ENCODE data around the gene MAB21L1.

The MAB21L1 gene

DNA sequence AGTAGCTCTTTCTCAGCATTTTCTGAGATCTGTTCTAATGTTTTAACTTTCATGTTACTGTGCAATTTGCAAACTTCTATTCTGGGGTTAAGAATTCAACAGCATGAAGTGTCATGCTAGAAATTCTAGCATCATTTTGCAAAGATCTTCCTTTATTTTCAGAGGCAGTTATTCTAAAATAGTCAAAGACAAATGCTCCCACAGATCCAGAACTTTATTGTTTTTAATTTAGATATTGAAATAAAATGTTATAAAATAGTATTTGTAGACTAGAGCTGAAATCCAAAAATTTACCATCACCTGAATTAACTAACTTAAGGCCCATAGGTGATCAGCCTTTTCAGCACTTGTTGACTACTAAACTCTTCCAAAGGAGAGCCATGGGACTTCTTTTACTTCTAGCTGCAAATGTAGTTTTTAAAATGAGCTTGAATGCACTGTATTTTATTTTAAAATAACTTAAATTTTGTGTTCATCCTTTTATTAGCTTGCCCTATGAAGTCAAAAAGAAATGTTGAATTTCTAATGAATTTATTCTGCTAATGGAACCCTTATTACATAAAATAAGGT lies 3.2 kb downstream of the MAB21L1 start:
- Histone ChIP-seq H2BK5ac (ENCODE audit: low read length) (no peak overlapping the region), H3K79me1 (ENCODE audit: low read length) (no peaks in the 10 kb centered on the region), H4K8ac (ENCODE audit: low read depth, low read length) (no peak overlapping the region), H2AK5ac (ENCODE audit: low read length) (no peak overlapping the region), H3K4me2 (ENCODE audit: low read length) (no peak overlapping the region), H2BK15ac (replicated peaks; ENCODE audit: low read depth) (no peak overlapping the region), H3K4me1 (ENCODE audit: control insufficient read depth, low read depth, low read length) (no peaks in the 10 kb centered on the region), H3K4me3 (ENCODE audit: low read length) (no peak overlapping the region), H2BK120ac (ENCODE audit: low read depth, low read length) (no peak overlapping the region), H3K56ac (ENCODE audit: low read length) (no peak overlapping the region), H3K18ac (ENCODE audit: low read length) (no peak overlapping the region), H4K5ac (ENCODE audit: low read length) (no peak overlapping the region), H3K9ac (ENCODE audit: low read length) (no peak overlapping the region), H3K23ac (ENCODE audit: low read length) (no peak overlapping the region), H3K27ac (ENCODE audit: low read depth, low read length) (no peak overlapping the region), H3K36me3 (ENCODE audit: control insufficient read depth, insufficient read depth, low read length) (no peaks in the 10 kb centered on the region), H3K27me3 (ENCODE audit: insufficient read depth, low read length, poor library complexity) (peaks cover 28% of the 10 kb centered on the region), H3K79me2 (ENCODE audit: control insufficient read depth, insufficient read depth, low read length) (no peaks in the 10 kb centered on the region), H3K4ac (ENCODE audit: low read depth, low read length) (no peak overlapping the region)
- no peak for DNase-seq

GRCh38 chr13:35472323-35472881 lies 4.1 kb downstream of the MAB21L1 start:
- H2BK120ac ChIP-seq (ENCODE audit: low read depth, low read length) = no peak overlapping the region
- no peak overlapping the region for H3K27ac ChIP-seq (ENCODE audit: low read depth, low read length)
- no peak overlapping the region for H2AK5ac ChIP-seq (ENCODE audit: low read length)
- H3K9ac ChIP-seq (ENCODE audit: low read length) = no peak overlapping the region
- no peaks in the 10 kb centered on the region for H3K79me1 ChIP-seq (ENCODE audit: low read length)
- H3K4me1 ChIP-seq (ENCODE audit: control insufficient read depth, low read depth, low read length) = no peaks in the 10 kb centered on the region
- H4K8ac ChIP-seq (ENCODE audit: low read depth, low read length) = no peak overlapping the region
- no peak overlapping the region for H3K4me3 ChIP-seq (ENCODE audit: low read length)
- H3K79me2 ChIP-seq (ENCODE audit: control insufficient read depth, insufficient read depth, low read length) = no peaks in the 10 kb centered on the region
- no peaks in the 10 kb centered on the region for H3K36me3 ChIP-seq (ENCODE audit: control insufficient read depth, insufficient read depth, low read length)
- H3K27me3 ChIP-seq (ENCODE audit: insufficient read depth, low read length, poor library complexity) = peaks cover 23% of the 10 kb centered on the region
- H2BK5ac ChIP-seq (ENCODE audit: low read length) = no peak overlapping the region
- no peak overlapping the region for H3K4ac ChIP-seq (ENCODE audit: low read depth, low read length)
- no peak overlapping the region for H2BK15ac ChIP-seq (replicated peaks; ENCODE audit: low read depth)
- DNase-seq = peak; percentile 15
- no peak overlapping the region for H3K18ac ChIP-seq (ENCODE audit: low read length)
- no CpG with 5 or more reads among the region's 7 CpGs for WGBS (ENCODE audit: extremely low coverage, insufficient coverage, low lambda C conversion rate)
- no peak overlapping the region for H4K5ac ChIP-seq (ENCODE audit: low read length)
- no peak overlapping the region for H3K23ac ChIP-seq (ENCODE audit: low read length)
- peak overlapping the region; percentile 35 for H3K56ac ChIP-seq (ENCODE audit: low read length)
- no peak overlapping the region for H3K4me2 ChIP-seq (ENCODE audit: low read length)

GRCh38 chr13:35471706-35472322 lies 4.7 kb downstream of the MAB21L1 start:
- Histone ChIP-seq H4K8ac (ENCODE audit: low read depth, low read length) (no peak overlapping the region), H3K4me1 (ENCODE audit: control insufficient read depth, low read depth, low read length) (no peaks in the 10 kb centered on the region), H2BK120ac (ENCODE audit: low read depth, low read length) (no peak overlapping the region), H3K79me1 (ENCODE audit: low read length) (no peaks in the 10 kb centered on the region), H3K36me3 (ENCODE audit: control insufficient read depth, insufficient read depth, low read length) (no peaks in the 10 kb centered on the region), H2BK5ac (ENCODE audit: low read length) (no peak overlapping the region), H3K4me3 (ENCODE audit: low read length) (no peak overlapping the region), H3K27me3 (ENCODE audit: insufficient read depth, low read length, poor library complexity) (peaks cover 18% of the 10 kb centered on the region), H3K4me2 (ENCODE audit: low read length) (peak overlapping the region; percentile 19), H3K9ac (ENCODE audit: low read length) (no peak overlapping the region), H3K4ac (ENCODE audit: low read depth, low read length) (no peak overlapping the region), H3K27ac (ENCODE audit: low read depth, low read length) (no peak overlapping the region), H3K23ac (ENCODE audit: low read length) (no peak overlapping the region), H3K56ac (ENCODE audit: low read length) (no peak overlapping the region), H4K5ac (ENCODE audit: low read length) (no peak overlapping the region), H3K18ac (ENCODE audit: low read length) (no peak overlapping the region), H2BK15ac (replicated peaks; ENCODE audit: low read depth) (no peak overlapping the region), H3K79me2 (ENCODE audit: control insufficient read depth, insufficient read depth, low read length) (no peaks in the 10 kb centered on the region), H2AK5ac (ENCODE audit: low read length) (no peak overlapping the region)
- peak; percentile 33 for DNase-seq
- no CpG with 5 or more reads among the region's 28 CpGs for whole genome bisulfite sequencing (ENCODE audit: extremely low coverage, insufficient coverage, low lambda C conversion rate)

DNA sequence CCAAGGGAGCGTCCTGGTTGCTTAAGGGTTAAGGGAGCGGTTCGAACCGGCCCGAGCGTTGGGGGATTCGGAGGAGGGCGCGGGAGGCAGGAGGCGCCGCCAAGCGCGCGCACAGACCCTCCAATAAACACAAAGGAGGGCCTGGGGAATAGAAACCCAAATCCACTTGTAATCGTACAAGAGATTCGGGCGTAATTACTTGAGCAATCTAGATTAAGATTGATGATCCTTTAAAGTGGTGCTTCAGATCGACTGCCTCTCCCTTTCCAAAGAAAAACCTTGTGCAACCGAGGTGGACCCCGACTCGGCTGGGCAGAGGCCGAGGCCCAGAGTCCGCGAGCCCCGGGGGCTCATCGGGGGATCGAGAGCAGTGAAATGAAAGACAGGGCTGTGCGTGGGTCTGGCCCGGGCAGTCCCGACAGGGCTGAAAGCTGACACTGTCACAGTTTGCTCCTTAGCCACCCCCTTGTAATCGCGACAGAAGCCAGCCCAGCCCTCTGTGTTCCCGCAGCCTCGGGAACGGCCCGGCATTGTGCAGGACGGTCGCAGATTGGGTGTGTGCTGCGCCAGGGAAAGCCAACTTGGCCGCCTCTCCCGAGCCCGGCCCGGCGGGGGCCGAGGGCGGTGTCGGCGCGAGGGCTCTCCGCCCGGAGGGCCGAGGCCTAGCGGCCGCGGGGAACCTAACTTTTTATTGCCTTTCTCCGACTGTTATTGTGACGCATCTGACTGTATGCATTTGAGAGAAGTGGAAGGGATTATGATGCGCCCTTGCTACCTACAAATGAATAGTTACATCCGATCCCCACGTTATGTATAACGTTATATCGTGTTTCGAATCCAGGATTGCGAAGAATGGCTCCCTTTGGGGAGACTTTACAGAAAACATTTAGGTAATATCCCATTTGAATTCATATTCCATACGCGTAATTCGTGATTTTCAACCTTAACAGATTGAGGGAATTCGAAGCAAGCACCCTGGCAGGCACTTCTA lies 5.5 kb downstream of the MAB21L1 start:
- Histone ChIP-seq H3K27me3 (ENCODE audit: insufficient read depth, low read length, poor library complexity) (peaks cover 12% of the 10 kb centered on the region), H3K4ac (ENCODE audit: low read depth, low read length) (no peak overlapping the region), H3K79me1 (ENCODE audit: low read length) (no peaks in the 10 kb centered on the region), H4K8ac (ENCODE audit: low read depth, low read length) (no peak overlapping the region), H3K27ac (ENCODE audit: low read depth, low read length) (no peak overlapping the region), H2AK5ac (ENCODE audit: low read length) (no peak overlapping the region), H2BK120ac (ENCODE audit: low read depth, low read length) (no peak overlapping the region), H2BK5ac (ENCODE audit: low read length) (no peak overlapping the region), H3K4me2 (ENCODE audit: low read length) (peak overlapping the region; percentile 72), H3K36me3 (ENCODE audit: control insufficient read depth, insufficient read depth, low read length) (no peaks in the 10 kb centered on the region), H4K5ac (ENCODE audit: low read length) (no peak overlapping the region), H3K56ac (ENCODE audit: low read length) (peak overlapping the region; percentile 71), H3K23ac (ENCODE audit: low read length) (no peak overlapping the region), H3K4me3 (ENCODE audit: low read length) (peak overlapping the region; percentile 33), H3K18ac (ENCODE audit: low read length) (no peak overlapping the region), H3K79me2 (ENCODE audit: control insufficient read depth, insufficient read depth, low read length) (no peaks in the 10 kb centered on the region), H2BK15ac (replicated peaks; ENCODE audit: low read depth) (no peak overlapping the region), H3K9ac (ENCODE audit: low read length) (peak overlapping the region; percentile 61), H3K4me1 (ENCODE audit: control insufficient read depth, low read depth, low read length) (no peaks in the 10 kb centered on the region)
- peak; percentile 85 for DNase-seq
- WGBS (ENCODE audit: extremely low coverage, insufficient coverage, low lambda C conversion rate) = no CpG with 5 or more reads among the region's 68 CpGs

- H3K27ac ChIP-seq (ENCODE audit: low read depth, low read length) = no peak overlapping the region
- H2AK5ac ChIP-seq (ENCODE audit: low read length) = no peak overlapping the region
- no peak overlapping the region for H3K4me3 ChIP-seq (ENCODE audit: low read length)
- H3K79me1 ChIP-seq (ENCODE audit: low read length) = no peaks in the 10 kb centered on the region
- H3K79me2 ChIP-seq (ENCODE audit: control insufficient read depth, insufficient read depth, low read length) = no peaks in the 10 kb centered on the region
- no peak overlapping the region for H2BK15ac ChIP-seq (replicated peaks; ENCODE audit: low read depth)
- H3K23ac ChIP-seq (ENCODE audit: low read length) = no peak overlapping the region
- H2BK5ac ChIP-seq (ENCODE audit: low read length) = no peak overlapping the region
- WGBS (ENCODE audit: extremely low coverage, insufficient coverage, low lambda C conversion rate) = no CpG with 5 or more reads among the region's 10 CpGs
- peaks cover 12% of the 10 kb centered on the region for H3K27me3 ChIP-seq (ENCODE audit: insufficient read depth, low read length, poor library complexity)
- no peak overlapping the region for H3K9ac ChIP-seq (ENCODE audit: low read length)
- H3K56ac ChIP-seq (ENCODE audit: low read length) = no peak overlapping the region
- no peak overlapping the region for H3K4ac ChIP-seq (ENCODE audit: low read depth, low read length)
- H3K4me2 ChIP-seq (ENCODE audit: low read length) = no peak overlapping the region
- H3K18ac ChIP-seq (ENCODE audit: low read length) = no peak overlapping the region
- H2BK120ac ChIP-seq (ENCODE audit: low read depth, low read length) = no peak overlapping the region
- H3K4me1 ChIP-seq (ENCODE audit: control insufficient read depth, low read depth, low read length) = no peaks in the 10 kb centered on the region
- no peak for DNase-seq
- H3K36me3 ChIP-seq (ENCODE audit: control insufficient read depth, insufficient read depth, low read length) = no peaks in the 10 kb centered on the region
- no peak overlapping the region for H4K5ac ChIP-seq (ENCODE audit: low read length)
- no peak overlapping the region for H4K8ac ChIP-seq (ENCODE audit: low read depth, low read length)
These were observed 6.5 kb downstream of the MAB21L1 start for GRCh38 chr13:35469806-35470525.

Measured in mesendoderm (in vitro differentiated cells).